ENCODE measurements around the gene EPB41L3. TPM values are rescaled to one million over a fixed set of nuclear protein-coding genes. Genes with fewer than 3 reads are reported as not detected.

Gene EPB41L3
- total RNA-seq, 1 experiment from 2014 or later: 8.7 TPM

DNA sequence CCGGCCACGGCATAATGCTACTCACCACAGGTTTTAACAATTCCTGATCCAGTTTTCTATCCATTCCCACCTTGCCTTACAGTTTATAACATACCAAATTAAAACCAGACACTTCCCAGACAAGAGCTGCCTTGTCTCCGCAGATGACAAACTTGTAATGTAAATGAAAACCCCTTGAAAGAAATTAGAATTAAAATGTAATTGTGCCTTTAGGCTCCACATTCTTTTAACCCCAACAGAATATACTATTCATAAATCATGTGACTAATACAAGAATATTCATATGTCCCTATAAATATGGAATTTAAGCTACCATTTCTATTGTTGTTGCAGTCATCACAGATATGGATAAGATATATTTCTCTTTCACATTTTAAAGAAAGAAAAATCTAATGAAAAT, 178.4 kb downstream of the EPB41L3 start:
- intact Hi-C loops (cut with micrococcal nuclease; ENCODE audit: unreplicated experiment): no loop called here
- H3K4me3 ChIP-seq (ENCODE audit: low read depth, low read length): no peak overlapping the region
- H3K36me3 Mint-ChIP-seq (ENCODE audit: insufficient read depth, unreplicated experiment): no peaks in the 10 kb centered on the region
- no peak overlapping the region for H3K27ac Mint-ChIP-seq (ENCODE audit: unreplicated experiment)
- H3K36me3 ChIP-seq (ENCODE audit: control insufficient read depth, insufficient read depth, low read length): no peaks in the 10 kb centered on the region
- ChIA-PET POLR2A (no interaction called here), CTCF (no interaction called here)
- TF ChIP-seq CTCF (IDR thresholded peaks at IDR 0.05; ENCODE audit: insufficient read depth in 1 of 2, low read depth in 1 of 2, low read length in 1 of 2, severe bottlenecking in 1 of 2, unreplicated experiment in 1 of 2): no peak
- peaks cover 3% of the 10 kb centered on the region for H3K27me3 Mint-ChIP-seq (ENCODE audit: insufficient read depth, unreplicated experiment)
- no peaks in the 10 kb centered on the region for H3K9me3 Mint-ChIP-seq (ENCODE audit: unreplicated experiment)
- no peaks in the 10 kb centered on the region for H3K9me3 ChIP-seq
- H3K4me1 Mint-ChIP-seq (ENCODE audit: low read depth, unreplicated experiment): no peaks in the 10 kb centered on the region
- no peaks in the 10 kb centered on the region for H3K27me3 ChIP-seq (replicated peaks; ENCODE audit: control insufficient read depth, insufficient read depth, low read length)
- no peaks in the 10 kb centered on the region for H3K4me1 ChIP-seq
- H3K4me3 Mint-ChIP-seq (ENCODE audit: unreplicated experiment): no peak overlapping the region
- no peak for DNase-seq
- no TSS peak for BruUV-seq (replicated peaks)

DNA sequence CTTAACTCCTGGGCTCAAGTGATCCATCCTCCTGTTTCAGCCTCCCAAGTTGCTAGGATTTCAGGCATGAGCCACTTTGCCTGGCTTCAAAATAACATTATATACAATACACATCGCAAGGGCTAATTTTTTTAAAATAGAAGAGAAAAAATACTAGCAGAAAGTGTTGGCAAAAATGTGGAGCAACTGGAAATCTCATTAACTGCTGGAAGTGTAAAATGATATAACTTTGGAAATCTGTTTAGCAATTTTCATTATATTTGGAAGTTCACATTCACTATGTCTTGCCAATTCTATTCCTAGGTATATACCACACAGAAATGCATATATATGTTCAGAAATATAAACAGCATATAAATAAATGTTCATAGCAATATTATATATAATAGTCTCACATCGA, 193.2 kb downstream of the EPB41L3 start:
- no TSS peak for BruUV-seq (replicated peaks)
- no peak for TF ChIP-seq CTCF (IDR thresholded peaks at IDR 0.05; ENCODE audit: insufficient read depth in 1 of 2, low read depth in 1 of 2, low read length in 1 of 2, severe bottlenecking in 1 of 2, unreplicated experiment in 1 of 2)
- ChIA-PET POLR2A (no interaction called here), CTCF (no interaction called here)
- no peaks in the 10 kb centered on the region for H3K4me1 ChIP-seq
- H3K4me3 ChIP-seq (ENCODE audit: low read depth, low read length): no peak overlapping the region
- no peaks in the 10 kb centered on the region for H3K27me3 ChIP-seq (replicated peaks; ENCODE audit: control insufficient read depth, insufficient read depth, low read length)
- no peaks in the 10 kb centered on the region for H3K4me1 Mint-ChIP-seq (ENCODE audit: low read depth, unreplicated experiment)
- no peaks in the 10 kb centered on the region for H3K9me3 Mint-ChIP-seq (ENCODE audit: unreplicated experiment)
- H3K4me3 Mint-ChIP-seq (ENCODE audit: unreplicated experiment): no peak overlapping the region
- H3K9me3 ChIP-seq: no peaks in the 10 kb centered on the region
- intact Hi-C loops (cut with micrococcal nuclease; ENCODE audit: unreplicated experiment): no loop called here
- H3K27me3 Mint-ChIP-seq (ENCODE audit: insufficient read depth, unreplicated experiment): no peaks in the 10 kb centered on the region
- no peak overlapping the region for H3K27ac Mint-ChIP-seq (ENCODE audit: unreplicated experiment)
- H3K36me3 Mint-ChIP-seq (ENCODE audit: insufficient read depth, unreplicated experiment): no peaks in the 10 kb centered on the region
- no peak for DNase-seq
- H3K36me3 ChIP-seq (ENCODE audit: control insufficient read depth, insufficient read depth, low read length): no peaks in the 10 kb centered on the region

Other genes with a start within 250 kb of the EPB41L3 start
- gene ZBTB14, start 248.3 kb downstream of the EPB41L3 start, total RNA-seq (2022): 13.9 and 14.7 TPM in 2 replicates

Measured in Caco-2 (cell line).